ENCODE measurements around the gene TRDMT1. TPM values are rescaled to one million over a fixed set of nuclear protein-coding genes. Genes with fewer than 3 reads are reported as not detected.
A peak's percentile ranks its signal among the peaks of the same experiment; 100 is the strongest.

TRDMT1 gene
- total and polyA plus RNA-seq, 7 experiments from 2014 or later: 9.7 to 30.6 (median 15.2) TPM

- H3K4me3 ChIP-seq (ENCODE audit: low read length): no peak overlapping the region
- Mint-ChIP-seq H3K27me3 (peaks cover 0 to 18% (median 0%) of the 10 kb centered on the region in 5 donors), H3K4me3 (no peak overlapping the region), H3K36me3 (peaks cover 0 to 46% (median 16%) of the 10 kb centered on the region in 5 donors), H3K27ac (no peak overlapping the region), H3K9me3 (no peaks in the 10 kb centered on the region), H3K4me1 (peaks cover 0 to 9% (median 0%) of the 10 kb centered on the region in 7 donors)
- no peak overlapping the region for H3K27ac ChIP-seq (ENCODE audit: low read depth, low read length)
- CTCF ChIA-PET: interaction anchor here (0.6 kb wide), 1 partner anchor 1869 kb away, joined by 6 read pairs; no protein-coding TSS in a partner anchor
- H3K9me3 ChIP-seq (ENCODE audit: control insufficient read depth in 2 of 3, low read length in 3 of 3): no peaks in the 10 kb centered on the region
- no peaks in the 10 kb centered on the region for H3K27me3 ChIP-seq (ENCODE audit: control insufficient read depth in 2 of 2, insufficient read depth in 2 of 2, low read length in 2 of 2)
- no peaks in the 10 kb centered on the region for H3K36me3 ChIP-seq (ENCODE audit: control insufficient read depth in 2 of 3, insufficient read depth in 3 of 3, low read length in 3 of 3)
- H3K4me1 ChIP-seq (ENCODE audit: control insufficient read depth in 2 of 2, insufficient read depth in 2 of 2, low read length in 2 of 2): no peaks in the 10 kb centered on the region
- intact Hi-C loops (cut with micrococcal nuclease): no loop called here
- ATAC-seq (peak; percentile 63), DNase-seq (no peak)
- POLR2A ChIA-PET: no interaction called here
These were observed 73.2 kb downstream of the TRDMT1 start for GRCh38 chr10:17128261-17128660.

DNA sequence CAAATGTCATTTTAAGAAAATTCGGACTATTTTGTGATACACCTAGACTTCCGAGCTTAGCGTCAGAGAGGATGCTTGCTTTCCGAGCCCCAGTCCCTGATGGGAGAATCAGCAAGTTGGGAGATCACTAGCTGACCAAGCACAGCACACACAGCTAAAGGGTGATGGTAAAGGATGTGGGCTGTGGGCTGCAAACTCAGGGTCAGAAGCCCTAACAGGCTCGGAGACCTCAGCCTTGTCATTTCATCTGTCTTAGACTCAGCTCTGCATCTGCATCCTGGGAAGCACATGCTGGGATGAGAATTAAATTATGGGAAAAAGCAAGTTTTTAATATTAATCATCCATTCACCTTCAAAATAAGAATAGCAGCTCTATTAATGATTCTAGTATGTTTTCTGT is 75.1 kb downstream of the TRDMT1 start:
- H3K27ac ChIP-seq (ENCODE audit: low read depth, low read length): no peak overlapping the region
- H3K9me3 ChIP-seq (ENCODE audit: control insufficient read depth in 2 of 3, low read length in 3 of 3): no peaks in the 10 kb centered on the region
- ChIA-PET CTCF (no interaction called here), POLR2A (no interaction called here)
- no peaks in the 10 kb centered on the region for H3K27me3 ChIP-seq (ENCODE audit: control insufficient read depth in 2 of 2, insufficient read depth in 2 of 2, low read length in 2 of 2)
- peaks cover 0 to 8% (median 0%) of the 10 kb centered on the region in 7 donors for H3K4me1 Mint-ChIP-seq
- H3K4me3 ChIP-seq (ENCODE audit: low read length): no peak overlapping the region
- peaks cover 0 to 7% (median 0%) of the 10 kb centered on the region in 3 experiments for H3K36me3 ChIP-seq (ENCODE audit: control insufficient read depth in 2 of 3, insufficient read depth in 3 of 3, low read length in 3 of 3)
- ATAC-seq: no peak
- H3K4me1 ChIP-seq (ENCODE audit: control insufficient read depth in 2 of 2, insufficient read depth in 2 of 2, low read length in 2 of 2): no peaks in the 10 kb centered on the region
- intact Hi-C loops (cut with micrococcal nuclease): no loop called here
- H3K27me3 Mint-ChIP-seq: peaks cover 0 to 12% (median 0%) of the 10 kb centered on the region in 5 donors
- no peak for DNase-seq
- no peak overlapping the region for H3K27ac Mint-ChIP-seq
- peaks cover 0 to 49% (median 31%) of the 10 kb centered on the region in 5 donors for H3K36me3 Mint-ChIP-seq
- no peaks in the 10 kb centered on the region for H3K9me3 Mint-ChIP-seq
- H3K4me3 Mint-ChIP-seq: no peak overlapping the region

DNA sequence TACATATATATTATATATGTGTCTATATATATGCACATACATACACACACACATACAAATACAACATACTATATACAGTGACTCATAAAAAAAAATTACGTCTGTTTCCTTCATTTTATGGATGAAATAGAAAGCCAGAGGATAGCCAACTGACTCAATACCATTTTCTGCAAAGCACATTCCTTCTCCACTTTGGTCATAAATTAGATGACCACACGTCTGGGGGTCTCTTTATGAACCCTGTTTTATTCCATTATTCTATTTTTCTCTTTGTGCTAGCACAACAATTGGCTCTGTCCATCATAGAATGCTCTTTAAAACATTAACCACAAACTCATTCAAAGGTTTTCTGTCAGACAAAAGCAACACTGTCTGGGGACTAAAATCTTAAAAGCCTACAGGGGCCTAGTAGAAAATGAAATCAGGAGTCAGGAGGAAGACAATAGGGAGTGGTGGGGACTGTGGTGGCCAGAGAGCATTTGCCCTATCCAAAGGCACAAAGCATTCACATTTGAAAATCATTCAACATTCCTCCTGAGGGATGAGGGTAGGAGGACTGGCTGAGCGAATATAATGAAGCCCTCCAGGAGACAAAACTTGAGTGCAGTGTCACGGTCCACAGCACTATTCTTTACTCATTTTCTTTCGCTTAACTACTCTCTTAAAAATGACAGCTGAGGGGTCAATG is 76.1 kb downstream of the TRDMT1 start:
- intact Hi-C loops (cut with micrococcal nuclease): no loop called here
- peaks cover 0 to 6% (median 0%) of the 10 kb centered on the region in 5 donors for H3K27me3 Mint-ChIP-seq
- POLR2A ChIA-PET: interaction anchor here (0.5 kb wide), 1 partner anchor 1346 kb away, joined by 3 read pairs; no protein-coding TSS in a partner anchor

GRCh38 chr10:17123961-17124360 is 77.5 kb downstream of the TRDMT1 start:
- no peak for ATAC-seq
- Mint-ChIP-seq H3K27me3 (no peaks in the 10 kb centered on the region), H3K9me3 (no peaks in the 10 kb centered on the region), H3K4me1 (peaks cover 0 to 8% (median 0%) of the 10 kb centered on the region in 7 donors), H3K36me3 (peaks cover 0 to 67% (median 44%) of the 10 kb centered on the region in 5 donors), H3K4me3 (no peak overlapping the region), H3K27ac (no peak overlapping the region)
- peaks cover 0 to 7% (median 0%) of the 10 kb centered on the region in 3 experiments for H3K36me3 ChIP-seq (ENCODE audit: control insufficient read depth in 2 of 3, insufficient read depth in 3 of 3, low read length in 3 of 3)
- H3K27me3 ChIP-seq (ENCODE audit: control insufficient read depth in 2 of 2, insufficient read depth in 2 of 2, low read length in 2 of 2): no peaks in the 10 kb centered on the region
- ChIA-PET POLR2A (no interaction called here), CTCF (no interaction called here)
- DNase-seq: no peak
- H3K9me3 ChIP-seq (ENCODE audit: control insufficient read depth in 2 of 3, low read length in 3 of 3): no peaks in the 10 kb centered on the region
- no peak overlapping the region for H3K27ac ChIP-seq (ENCODE audit: low read depth, low read length)
- H3K4me1 ChIP-seq (ENCODE audit: control insufficient read depth in 2 of 2, insufficient read depth in 2 of 2, low read length in 2 of 2): no peaks in the 10 kb centered on the region
- intact Hi-C loops (cut with micrococcal nuclease): no loop called here
- H3K4me3 ChIP-seq (ENCODE audit: low read length): no peak overlapping the region

More for the DNA sequence above, 76.1 kb downstream of the TRDMT1 start:
- Mint-ChIP-seq H3K27ac (no peak overlapping the region), H3K4me3 (no peak overlapping the region), H3K36me3 (peaks cover 0 to 57% (median 37%) of the 10 kb centered on the region in 5 donors), H3K4me1 (peaks cover 0 to 8% (median 0%) of the 10 kb centered on the region in 7 donors), H3K9me3 (no peaks in the 10 kb centered on the region)
- H3K4me1 ChIP-seq (ENCODE audit: control insufficient read depth in 2 of 2, insufficient read depth in 2 of 2, low read length in 2 of 2): no peaks in the 10 kb centered on the region
- ATAC-seq: no peak
- H3K27ac ChIP-seq (ENCODE audit: low read depth, low read length): no peak overlapping the region
- no peaks in the 10 kb centered on the region for H3K27me3 ChIP-seq (ENCODE audit: control insufficient read depth in 2 of 2, insufficient read depth in 2 of 2, low read length in 2 of 2)
- peaks cover 0 to 7% (median 0%) of the 10 kb centered on the region in 3 experiments for H3K36me3 ChIP-seq (ENCODE audit: control insufficient read depth in 2 of 3, insufficient read depth in 3 of 3, low read length in 3 of 3)
- CTCF ChIA-PET: no interaction called here
- H3K9me3 ChIP-seq (ENCODE audit: control insufficient read depth in 2 of 3, low read length in 3 of 3): no peaks in the 10 kb centered on the region
- no peak for DNase-seq
- H3K4me3 ChIP-seq (ENCODE audit: low read length): no peak overlapping the region

DNA sequence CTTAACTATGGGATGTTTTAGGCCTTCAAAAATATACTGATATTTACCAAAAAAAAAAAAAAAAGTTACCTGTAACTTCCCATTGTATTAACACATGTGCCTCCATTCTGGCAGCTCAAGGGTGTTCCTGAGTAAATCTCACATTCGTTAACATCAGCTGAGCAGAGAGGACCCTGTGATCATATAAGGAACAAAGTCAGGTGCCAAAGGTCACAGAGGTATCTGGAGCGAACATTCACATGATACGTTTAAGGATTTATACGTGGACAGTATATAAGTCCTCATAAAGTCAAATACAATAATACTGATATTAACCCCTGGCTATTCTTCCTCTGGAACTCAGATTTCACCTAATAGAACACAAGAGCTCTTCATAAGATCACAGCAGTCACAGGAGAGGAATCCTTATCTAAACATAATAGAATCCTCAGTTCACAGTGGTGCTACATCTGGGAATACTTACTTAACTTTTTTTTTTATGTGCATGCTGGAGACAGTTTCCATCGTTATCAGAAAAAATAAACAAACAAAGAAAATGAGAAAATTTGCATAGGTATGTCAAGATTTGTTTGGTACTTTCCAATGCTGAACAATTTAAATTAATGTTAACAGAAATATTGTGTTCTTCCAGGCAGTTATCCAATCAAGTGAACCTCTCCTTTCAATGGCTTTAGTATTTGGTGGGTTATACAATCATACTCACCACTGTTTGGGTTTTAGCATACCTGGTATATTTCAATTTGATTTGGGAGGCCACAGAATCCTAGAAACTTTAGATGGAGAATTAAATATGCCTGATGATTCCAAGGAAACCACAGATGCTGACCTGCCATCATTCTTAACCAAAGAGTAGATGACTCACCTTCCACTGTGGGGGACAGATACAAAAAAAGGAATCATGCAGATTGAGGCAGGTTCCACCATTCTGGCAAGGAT is 78.5 kb downstream of the TRDMT1 start:
- H3K27me3 ChIP-seq (ENCODE audit: control insufficient read depth in 2 of 2, insufficient read depth in 2 of 2, low read length in 2 of 2): no peaks in the 10 kb centered on the region
- H3K36me3 ChIP-seq (ENCODE audit: control insufficient read depth in 2 of 3, insufficient read depth in 3 of 3, low read length in 3 of 3): peaks cover 0 to 7% (median 0%) of the 10 kb centered on the region in 3 experiments
- Mint-ChIP-seq H3K36me3 (peaks cover 0 to 73% (median 46%) of the 10 kb centered on the region in 5 donors), H3K9me3 (no peaks in the 10 kb centered on the region), H3K4me3 (no peak overlapping the region), H3K27me3 (no peaks in the 10 kb centered on the region), H3K4me1 (peaks cover 0 to 8% (median 0%) of the 10 kb centered on the region in 7 donors), H3K27ac (no peak overlapping the region)
- no peak for ATAC-seq
- DNase-seq: no peak
- H3K9me3 ChIP-seq (ENCODE audit: control insufficient read depth in 2 of 3, low read length in 3 of 3): no peaks in the 10 kb centered on the region
- no peaks in the 10 kb centered on the region for H3K4me1 ChIP-seq (ENCODE audit: control insufficient read depth in 2 of 2, insufficient read depth in 2 of 2, low read length in 2 of 2)
- ChIA-PET CTCF (no interaction called here), POLR2A (interaction anchor here (1.1 kb wide), 1 partner anchor 16 kb away, joined by 4 read pairs; no protein-coding TSS in a partner anchor)
- intact Hi-C loops (cut with micrococcal nuclease): no loop called here
- no peak overlapping the region for H3K4me3 ChIP-seq (ENCODE audit: low read length)
- H3K27ac ChIP-seq (ENCODE audit: low read depth, low read length): no peak overlapping the region

GRCh38 chr10:17122052-17122451 is 79.4 kb downstream of the TRDMT1 start:
- CTCF ChIA-PET: interaction anchor here (0.6 kb wide), 1 partner anchor 100 kb away, joined by 5 read pairs; no protein-coding TSS in a partner anchor
- intact Hi-C loops (cut with micrococcal nuclease): no loop called here
- no peak overlapping the region for H3K27ac Mint-ChIP-seq

More at GRCh38 chr10:17122052-17122451, 79.4 kb downstream of the TRDMT1 start:
- POLR2A ChIA-PET: interaction anchor here (0.7 to 1.1 kb wide), 2 partner anchors 9 to 15 kb away, joined by 4 read pairs; no protein-coding TSS in a partner anchor
- H3K4me3 ChIP-seq (ENCODE audit: low read length): no peak overlapping the region
- H3K9me3 Mint-ChIP-seq: no peaks in the 10 kb centered on the region
- H3K4me1 ChIP-seq (ENCODE audit: control insufficient read depth in 2 of 2, insufficient read depth in 2 of 2, low read length in 2 of 2): no peaks in the 10 kb centered on the region
- H3K27ac ChIP-seq (ENCODE audit: low read depth, low read length): no peak overlapping the region
- H3K4me3 Mint-ChIP-seq: no peak overlapping the region
- peaks cover 0 to 75% (median 51%) of the 10 kb centered on the region in 5 donors for H3K36me3 Mint-ChIP-seq
- peaks cover 0 to 7% (median 0%) of the 10 kb centered on the region in 3 experiments for H3K36me3 ChIP-seq (ENCODE audit: control insufficient read depth in 2 of 3, insufficient read depth in 3 of 3, low read length in 3 of 3)
- no peak for ATAC-seq
- no peaks in the 10 kb centered on the region for H3K9me3 ChIP-seq (ENCODE audit: control insufficient read depth in 2 of 3, low read length in 3 of 3)
- no peaks in the 10 kb centered on the region for H3K27me3 ChIP-seq (ENCODE audit: control insufficient read depth in 2 of 2, insufficient read depth in 2 of 2, low read length in 2 of 2)
- no peaks in the 10 kb centered on the region for H3K27me3 Mint-ChIP-seq
- no peak for DNase-seq
- peaks cover 0 to 7% (median 0%) of the 10 kb centered on the region in 7 donors for H3K4me1 Mint-ChIP-seq
